ENCODE results near the gene NEK4. TPM values are rescaled to one million over a fixed set of nuclear protein-coding genes. Genes with fewer than 3 reads are reported as not detected.

NEK4 gene
- total and polyA plus RNA-seq, 2 donors (not counting 1 experiment from before 2014, with no cell fraction given), result 9.0 to 33.8 TPM

GRCh38 chr3:52810923-52811322 lies 40.2 kb upstream of the NEK4 start:
- H2AFZ ChIP-seq (ENCODE audit: insufficient read depth, low read depth, low read length, poor library complexity, severe bottlenecking), result no peak overlapping the region
- H3K4me2 ChIP-seq (replicated peaks; ENCODE audit: low read depth, low read length, poor library complexity, severe bottlenecking), result no peak overlapping the region
- H4K20me1 ChIP-seq (ENCODE audit: control insufficient read depth, insufficient read depth, low read length, poor library complexity, severe bottlenecking), result no peaks in the 10 kb centered on the region
- H3K4me1 Mint-ChIP-seq, result no peaks in the 10 kb centered on the region
- no peak for DNase-seq
- H3K4me1 ChIP-seq (ENCODE audit: control insufficient read depth in 2 of 2, insufficient read depth in 2 of 2, low read length in 2 of 2), result no peaks in the 10 kb centered on the region
- H3K27me3 Mint-ChIP-seq, result no peaks in the 10 kb centered on the region
- H3K27ac Mint-ChIP-seq, result no peak overlapping the region
- H3K4me3 ChIP-seq (ENCODE audit: control extremely low read depth in 1 of 5, extremely low read depth in 1 of 5, insufficient read depth in 1 of 5, low read depth in 2 of 5, low read length in 4 of 5), result no peak overlapping the region
- no peak overlapping the region for H3K4me3 Mint-ChIP-seq
- CTCF ChIA-PET, result no interaction called here
- TF ChIP-seq EZH2 (IDR thresholded peaks at IDR 0.05; ENCODE audit: borderline replicate concordance, insufficient read depth, low read depth, low read length, poor library complexity, severe bottlenecking) (no peak), CTCF (IDR thresholded peaks at IDR 0.05) (no peak)
- 97% methylated on average over 11 of the region's 11 CpGs for WGBS (ENCODE audit: insufficient coverage)
- no peaks in the 10 kb centered on the region for H3K9me3 ChIP-seq (ENCODE audit: control extremely low read depth in 1 of 3, control insufficient read depth in 2 of 3, insufficient read depth in 1 of 3, low read length in 2 of 3)
- ATAC-seq (ENCODE audit: low read depth), result no peak
- H3K36me3 ChIP-seq (replicated peaks in 1 of 2; ENCODE audit: control extremely low read depth in 1 of 2, control insufficient read depth in 1 of 2, extremely low read depth in 1 of 2, insufficient read depth in 2 of 2, low read length in 1 of 2), result no peaks in the 10 kb centered on the region
- H3K79me2 ChIP-seq (ENCODE audit: control insufficient read depth, insufficient read depth, low read length), result no peaks in the 10 kb centered on the region
- no peaks in the 10 kb centered on the region for H3K27me3 ChIP-seq (replicated peaks in 1 of 4; ENCODE audit: control extremely low read depth in 1 of 4, control insufficient read depth in 3 of 4, insufficient read depth in 4 of 4, low read length in 3 of 4)
- intact Hi-C loops (cut with micrococcal nuclease), result no loop called here
- no peak overlapping the region for H3K27ac ChIP-seq (ENCODE audit: low read length in 2 of 2)
- no peaks in the 10 kb centered on the region for H3K9me3 Mint-ChIP-seq (ENCODE audit: insufficient read depth)
- POLR2A ChIA-PET, result no interaction called here
- H3K9ac ChIP-seq (ENCODE audit: low read length), result no peak overlapping the region

- POLR2A ChIA-PET, result no interaction called here
Observed at GRCh38 chr3:52809662-52810377, 39.1 kb upstream of the NEK4 start.

More at GRCh38 chr3:52809662-52810377, 39.1 kb upstream of the NEK4 start:
- H3K79me2 ChIP-seq (ENCODE audit: control insufficient read depth, insufficient read depth, low read length), result no peaks in the 10 kb centered on the region
- Mint-ChIP-seq H3K27ac (no peak overlapping the region), H3K4me3 (no peak overlapping the region), H3K27me3 (no peaks in the 10 kb centered on the region), H3K4me1 (no peaks in the 10 kb centered on the region), H3K9me3 (ENCODE audit: insufficient read depth) (no peaks in the 10 kb centered on the region)
- no peaks in the 10 kb centered on the region for H3K27me3 ChIP-seq (replicated peaks in 1 of 4; ENCODE audit: control extremely low read depth in 1 of 4, control insufficient read depth in 3 of 4, insufficient read depth in 4 of 4, low read length in 3 of 4)
- H3K4me2 ChIP-seq (replicated peaks; ENCODE audit: low read depth, low read length, poor library complexity, severe bottlenecking), result no peak overlapping the region
- H3K4me1 ChIP-seq (ENCODE audit: control insufficient read depth in 2 of 2, insufficient read depth in 2 of 2, low read length in 2 of 2), result no peaks in the 10 kb centered on the region
- H4K20me1 ChIP-seq (ENCODE audit: control insufficient read depth, insufficient read depth, low read length, poor library complexity, severe bottlenecking), result no peaks in the 10 kb centered on the region
- H3K9me3 ChIP-seq (ENCODE audit: control extremely low read depth in 1 of 3, control insufficient read depth in 2 of 3, insufficient read depth in 1 of 3, low read length in 2 of 3), result no peaks in the 10 kb centered on the region
- intact Hi-C loops (cut with micrococcal nuclease), result no loop called here
- DNase-seq (no peak), ATAC-seq (ENCODE audit: low read depth) (no peak)
- H3K36me3 ChIP-seq (replicated peaks in 1 of 2; ENCODE audit: control extremely low read depth in 1 of 2, control insufficient read depth in 1 of 2, extremely low read depth in 1 of 2, insufficient read depth in 2 of 2, low read length in 1 of 2), result no peaks in the 10 kb centered on the region
- WGBS (ENCODE audit: insufficient coverage), result 6% methylated on average over 7 of the region's 7 CpGs
- CTCF ChIA-PET, result no interaction called here
- H3K4me3 ChIP-seq (ENCODE audit: control extremely low read depth in 1 of 5, extremely low read depth in 1 of 5, insufficient read depth in 1 of 5, low read depth in 2 of 5, low read length in 4 of 5), result no peak overlapping the region
- H2AFZ ChIP-seq (ENCODE audit: insufficient read depth, low read depth, low read length, poor library complexity, severe bottlenecking), result no peak overlapping the region
- no peak overlapping the region for H3K27ac ChIP-seq (ENCODE audit: low read length in 2 of 2)
- TF ChIP-seq CTCF (IDR thresholded peaks at IDR 0.05), result no peak
- no peak for TF ChIP-seq EZH2 (IDR thresholded peaks at IDR 0.05; ENCODE audit: borderline replicate concordance, insufficient read depth, low read depth, low read length, poor library complexity, severe bottlenecking)
- H3K9ac ChIP-seq (ENCODE audit: low read length), result no peak overlapping the region

All from B cell (primary cell).